Measurements from ENCODE around the gene SMAD6.

DNA sequence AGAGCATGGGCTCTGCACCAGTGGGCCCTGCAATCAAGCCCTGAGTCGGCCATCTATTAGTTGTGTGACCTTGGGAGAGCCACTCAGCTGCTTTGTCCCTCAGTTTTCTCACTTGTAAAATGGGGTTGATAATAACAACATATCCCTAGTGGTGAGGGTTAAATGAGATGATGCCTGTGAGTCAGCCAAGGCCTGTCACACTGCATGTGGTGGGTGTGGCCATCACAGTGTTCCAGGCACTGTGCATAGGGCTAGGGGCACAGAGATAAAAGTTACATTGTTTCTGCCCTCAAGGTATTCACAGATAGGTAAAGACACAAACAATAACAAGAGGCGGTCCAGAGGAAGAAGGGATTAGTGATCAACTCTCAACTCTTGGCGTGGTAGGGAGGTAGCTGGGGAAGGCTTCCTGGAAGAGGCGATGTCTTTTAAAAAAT, 19.5 kb downstream of the SMAD6 start:
- TF ChIP-seq POLR2AphosphoS5 (IDR thresholded peaks at IDR 0.05; ENCODE audit: low read depth) (no peak), EZH2 (IDR thresholded peaks at IDR 0.05; ENCODE audit: low read depth, unreplicated experiment) (no peak), JUNB (IDR thresholded peaks at IDR 0.05; ENCODE audit: unreplicated experiment) (no peak), EZH2phosphoT487 (IDR thresholded peaks at IDR 0.05; ENCODE audit: unreplicated experiment) (no peak), STAT1 (IDR thresholded peaks at IDR 0.05; ENCODE audit: unreplicated experiment) (no peak), CREB1 (CRISPR knock-in tag; IDR thresholded peaks at IDR 0.05; ENCODE audit: low read depth) (no peak), ETS1 (IDR thresholded peaks at IDR 0.05) (no peak), NANOG (IDR thresholded peaks at IDR 0.05; ENCODE audit: borderline replicate concordance) (no peak)
- TF ChIP-seq, protein P1, sequence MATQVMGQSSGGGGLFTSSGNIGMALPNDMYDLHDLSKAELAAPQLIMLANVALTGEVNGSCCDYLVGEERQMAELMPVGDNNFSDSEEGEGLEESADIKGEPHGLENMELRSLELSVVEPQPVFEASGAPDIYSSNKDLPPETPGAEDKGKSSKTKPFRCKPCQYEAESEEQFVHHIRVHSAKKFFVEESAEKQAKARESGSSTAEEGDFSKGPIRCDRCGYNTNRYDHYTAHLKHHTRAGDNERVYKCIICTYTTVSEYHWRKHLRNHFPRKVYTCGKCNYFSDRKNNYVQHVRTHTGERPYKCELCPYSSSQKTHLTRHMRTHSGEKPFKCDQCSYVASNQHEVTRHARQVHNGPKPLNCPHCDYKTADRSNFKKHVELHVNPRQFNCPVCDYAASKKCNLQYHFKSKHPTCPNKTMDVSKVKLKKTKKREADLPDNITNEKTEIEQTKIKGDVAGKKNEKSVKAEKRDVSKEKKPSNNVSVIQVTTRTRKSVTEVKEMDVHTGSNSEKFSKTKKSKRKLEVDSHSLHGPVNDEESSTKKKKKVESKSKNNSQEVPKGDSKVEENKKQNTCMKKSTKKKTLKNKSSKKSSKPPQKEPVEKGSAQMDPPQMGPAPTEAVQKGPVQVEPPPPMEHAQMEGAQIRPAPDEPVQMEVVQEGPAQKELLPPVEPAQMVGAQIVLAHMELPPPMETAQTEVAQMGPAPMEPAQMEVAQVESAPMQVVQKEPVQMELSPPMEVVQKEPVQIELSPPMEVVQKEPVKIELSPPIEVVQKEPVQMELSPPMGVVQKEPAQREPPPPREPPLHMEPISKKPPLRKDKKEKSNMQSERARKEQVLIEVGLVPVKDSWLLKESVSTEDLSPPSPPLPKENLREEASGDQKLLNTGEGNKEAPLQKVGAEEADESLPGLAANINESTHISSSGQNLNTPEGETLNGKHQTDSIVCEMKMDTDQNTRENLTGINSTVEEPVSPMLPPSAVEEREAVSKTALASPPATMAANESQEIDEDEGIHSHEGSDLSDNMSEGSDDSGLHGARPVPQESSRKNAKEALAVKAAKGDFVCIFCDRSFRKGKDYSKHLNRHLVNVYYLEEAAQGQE (IDR thresholded peaks at IDR 0.05; ENCODE audit: unreplicated experiment) = no peak
- TF ChIP-seq, protein P2, sequence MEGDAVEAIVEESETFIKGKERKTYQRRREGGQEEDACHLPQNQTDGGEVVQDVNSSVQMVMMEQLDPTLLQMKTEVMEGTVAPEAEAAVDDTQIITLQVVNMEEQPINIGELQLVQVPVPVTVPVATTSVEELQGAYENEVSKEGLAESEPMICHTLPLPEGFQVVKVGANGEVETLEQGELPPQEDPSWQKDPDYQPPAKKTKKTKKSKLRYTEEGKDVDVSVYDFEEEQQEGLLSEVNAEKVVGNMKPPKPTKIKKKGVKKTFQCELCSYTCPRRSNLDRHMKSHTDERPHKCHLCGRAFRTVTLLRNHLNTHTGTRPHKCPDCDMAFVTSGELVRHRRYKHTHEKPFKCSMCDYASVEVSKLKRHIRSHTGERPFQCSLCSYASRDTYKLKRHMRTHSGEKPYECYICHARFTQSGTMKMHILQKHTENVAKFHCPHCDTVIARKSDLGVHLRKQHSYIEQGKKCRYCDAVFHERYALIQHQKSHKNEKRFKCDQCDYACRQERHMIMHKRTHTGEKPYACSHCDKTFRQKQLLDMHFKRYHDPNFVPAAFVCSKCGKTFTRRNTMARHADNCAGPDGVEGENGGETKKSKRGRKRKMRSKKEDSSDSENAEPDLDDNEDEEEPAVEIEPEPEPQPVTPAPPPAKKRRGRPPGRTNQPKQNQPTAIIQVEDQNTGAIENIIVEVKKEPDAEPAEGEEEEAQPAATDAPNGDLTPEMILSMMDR (conservative IDR thresholded peaks at IDR 0.05; ENCODE audit: low read depth in 2 of 2) = no peak
